Measurements from ENCODE around the gene GADD45G. TPM values are rescaled to one million over a fixed set of nuclear protein-coding genes. Genes with fewer than 3 reads are reported as not detected.

GADD45G gene
- polyA plus RNA-seq, 3 donors from 2014 or later: 1.6 to 2.3 TPM; not detected in 1

DNA sequence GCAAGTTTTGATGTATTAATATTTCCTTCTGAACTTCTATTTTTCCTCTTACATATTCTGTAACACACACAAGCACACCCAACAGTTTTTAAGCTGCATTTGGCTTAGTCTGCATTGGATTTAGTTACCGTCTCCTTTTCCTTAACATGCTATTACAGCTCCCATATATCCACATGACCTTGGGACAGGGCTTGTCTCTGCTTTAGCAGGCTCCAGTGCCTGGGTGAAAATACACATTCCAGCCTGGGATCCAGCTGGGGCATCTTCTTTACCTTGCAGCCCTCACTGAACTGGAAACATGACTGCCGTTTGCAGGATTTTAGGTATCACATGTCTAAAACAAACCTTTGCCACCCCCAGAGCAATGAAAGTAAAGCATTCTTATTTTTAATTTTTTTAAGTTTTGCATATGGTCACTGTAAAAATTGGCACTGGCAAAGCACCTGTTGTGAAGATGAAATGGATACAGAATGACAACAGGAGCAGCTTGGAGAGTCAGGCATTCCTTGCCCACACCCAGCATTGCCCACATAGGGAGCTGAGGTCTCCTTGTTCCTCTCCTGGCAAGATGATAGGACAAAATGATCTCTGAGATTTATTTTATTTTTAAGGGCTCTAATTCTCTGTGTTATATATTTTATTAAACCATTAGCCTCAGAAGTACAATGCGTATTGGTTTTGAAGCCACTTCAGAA lies 4.0 kb downstream of the GADD45G start:
- H3K36me3 Mint-ChIP-seq: no peaks in the 10 kb centered on the region
- peaks cover 19 to 28% of the 10 kb centered on the region in 2 donors for H3K4me1 Mint-ChIP-seq
- no peak overlapping the region for H3K4me3 Mint-ChIP-seq
- no peak overlapping the region for H3K27ac Mint-ChIP-seq
- peaks cover 10 to 21% (median 18%) of the 10 kb centered on the region in 3 donors for H3K27me3 Mint-ChIP-seq (ENCODE audit: low read depth in 3 of 3)
- no peak for DNase-seq
- no peaks in the 10 kb centered on the region for H3K9me3 Mint-ChIP-seq

- DNase-seq: no peak
- Mint-ChIP-seq H3K27ac (no peak overlapping the region), H3K4me1 (peaks cover 14 to 27% of the 10 kb centered on the region in 2 donors), H3K36me3 (no peaks in the 10 kb centered on the region), H3K4me3 (no peak overlapping the region), H3K27me3 (ENCODE audit: low read depth in 3 of 3) (peaks cover 10 to 19% (median 18%) of the 10 kb centered on the region in 3 donors), H3K9me3 (no peaks in the 10 kb centered on the region)
These were observed 4.7 kb downstream of the GADD45G start for GRCh38 chr9:89609426-89610006.

- Mint-ChIP-seq H3K27ac (no peak overlapping the region), H3K4me1 (peaks cover 7 to 22% of the 10 kb centered on the region in 2 donors), H3K4me3 (no peak overlapping the region), H3K36me3 (no peaks in the 10 kb centered on the region), H3K9me3 (no peaks in the 10 kb centered on the region), H3K27me3 (ENCODE audit: low read depth in 3 of 3) (peaks cover 6 to 15% (median 10%) of the 10 kb centered on the region in 3 donors)
- DNase-seq: no peak
These were observed 5.6 kb downstream of the GADD45G start for GRCh38 chr9:89610391-89610925.

- no peak overlapping the region for H3K27ac Mint-ChIP-seq
- DNase-seq: no peak
- no peak overlapping the region for H3K4me3 Mint-ChIP-seq
- peaks cover 4 to 16% (median 8%) of the 10 kb centered on the region in 3 donors for H3K27me3 Mint-ChIP-seq (ENCODE audit: low read depth in 3 of 3)
- H3K9me3 Mint-ChIP-seq: no peaks in the 10 kb centered on the region
- H3K36me3 Mint-ChIP-seq: no peaks in the 10 kb centered on the region
- H3K4me1 Mint-ChIP-seq: peaks cover 2 to 13% of the 10 kb centered on the region in 2 donors
These were observed 6.6 kb downstream of the GADD45G start for GRCh38 chr9:89611425-89611824.

- no peaks in the 10 kb centered on the region for H3K36me3 Mint-ChIP-seq
- no peak overlapping the region for H3K4me3 Mint-ChIP-seq
- peaks cover 0 to 5% of the 10 kb centered on the region in 2 donors for H3K4me1 Mint-ChIP-seq
- no peaks in the 10 kb centered on the region for H3K9me3 Mint-ChIP-seq
- no peak for DNase-seq
- peaks cover 4 to 10% (median 6%) of the 10 kb centered on the region in 3 donors for H3K27me3 Mint-ChIP-seq (ENCODE audit: low read depth in 3 of 3)
- H3K27ac Mint-ChIP-seq: no peak overlapping the region
These were observed 7.9 kb downstream of the GADD45G start for GRCh38 chr9:89612566-89613278.

GRCh38 chr9:89613912-89614892 lies 9.4 kb downstream of the GADD45G start:
- Mint-ChIP-seq H3K27ac (no peak overlapping the region), H3K4me1 (peaks cover 0 to 5% of the 10 kb centered on the region in 2 donors), H3K36me3 (no peaks in the 10 kb centered on the region), H3K4me3 (no peak overlapping the region), H3K27me3 (ENCODE audit: low read depth in 3 of 3) (peaks cover 4 to 9% (median 5%) of the 10 kb centered on the region in 3 donors), H3K9me3 (no peaks in the 10 kb centered on the region)
- no peak for DNase-seq

- Mint-ChIP-seq H3K36me3 (no peaks in the 10 kb centered on the region), H3K9me3 (no peaks in the 10 kb centered on the region), H3K4me3 (no peak overlapping the region), H3K4me1 (peaks cover 0 to 5% of the 10 kb centered on the region in 2 donors), H3K27ac (no peak overlapping the region), H3K27me3 (ENCODE audit: low read depth in 3 of 3) (peaks cover 4 to 6% (median 5%) of the 10 kb centered on the region in 3 donors)
- no peak for DNase-seq
These were observed 10.8 kb downstream of the GADD45G start for GRCh38 chr9:89615661-89616060.

- Mint-ChIP-seq H3K27ac (no peak overlapping the region), H3K36me3 (no peaks in the 10 kb centered on the region), H3K4me3 (no peak overlapping the region), H3K27me3 (ENCODE audit: low read depth in 3 of 3) (peaks cover 4 to 6% (median 5%) of the 10 kb centered on the region in 3 donors), H3K9me3 (no peaks in the 10 kb centered on the region), H3K4me1 (peaks cover 0 to 5% of the 10 kb centered on the region in 2 donors)
- DNase-seq: no peak
These were observed 11.6 kb downstream of the GADD45G start for GRCh38 chr9:89616411-89616810.

DNA sequence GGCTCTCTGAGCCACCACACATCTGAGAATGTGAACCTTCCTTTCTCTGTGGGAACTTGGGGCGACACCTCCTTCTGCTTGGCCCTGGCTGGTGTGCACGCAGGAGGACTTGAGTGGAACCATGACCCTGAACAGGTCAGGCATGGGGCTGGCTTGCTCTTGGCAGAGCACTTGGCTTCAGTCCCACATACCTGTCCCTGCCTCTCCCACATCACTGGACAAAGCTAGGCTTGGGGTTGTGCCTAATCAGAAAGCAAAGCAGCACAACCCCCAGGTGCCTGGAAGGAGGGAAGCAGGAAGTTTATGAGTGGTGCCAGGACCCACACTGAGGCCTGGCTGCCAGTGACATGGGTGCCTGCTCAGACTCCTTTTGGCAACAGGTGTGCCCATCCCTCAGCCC lies 13.2 kb downstream of the GADD45G start:
- Mint-ChIP-seq H3K36me3 (no peaks in the 10 kb centered on the region), H3K4me3 (no peak overlapping the region), H3K9me3 (peaks cover 0 to 3% (median 0%) of the 10 kb centered on the region in 6 donors), H3K4me1 (peaks cover 0 to 5% of the 10 kb centered on the region in 2 donors), H3K27ac (no peak overlapping the region), H3K27me3 (ENCODE audit: low read depth in 3 of 3) (peaks cover 0 to 6% (median 6%) of the 10 kb centered on the region in 3 donors)
- DNase-seq: no peak

GRCh38 chr9:89619019-89619418 lies 14.2 kb downstream of the GADD45G start:
- Mint-ChIP-seq H3K27me3 (ENCODE audit: low read depth in 3 of 3) (peaks cover 0 to 6% (median 6%) of the 10 kb centered on the region in 3 donors), H3K9me3 (peaks cover 0 to 3% (median 0%) of the 10 kb centered on the region in 6 donors), H3K4me1 (peaks cover 0 to 3% of the 10 kb centered on the region in 2 donors), H3K36me3 (no peaks in the 10 kb centered on the region), H3K27ac (no peak overlapping the region), H3K4me3 (no peak overlapping the region)
- no peak for DNase-seq

- H3K4me3 Mint-ChIP-seq: no peak overlapping the region
- no peaks in the 10 kb centered on the region for H3K4me1 Mint-ChIP-seq
- no peak for DNase-seq
- peaks cover 0 to 6% (median 6%) of the 10 kb centered on the region in 3 donors for H3K27me3 Mint-ChIP-seq (ENCODE audit: low read depth in 3 of 3)
- no peaks in the 10 kb centered on the region for H3K36me3 Mint-ChIP-seq
- H3K9me3 Mint-ChIP-seq: peaks cover 0 to 3% (median 0%) of the 10 kb centered on the region in 6 donors
- H3K27ac Mint-ChIP-seq: no peak overlapping the region
These were observed 14.8 kb downstream of the GADD45G start for GRCh38 chr9:89619424-89620138.

- Mint-ChIP-seq H3K4me1 (no peaks in the 10 kb centered on the region), H3K27me3 (ENCODE audit: low read depth in 3 of 3) (peaks cover 0 to 8% (median 4%) of the 10 kb centered on the region in 3 donors), H3K36me3 (no peaks in the 10 kb centered on the region), H3K9me3 (peaks cover 0 to 3% (median 0%) of the 10 kb centered on the region in 6 donors), H3K27ac (no peak overlapping the region), H3K4me3 (no peak overlapping the region)
- no peak for DNase-seq
These were observed 16.2 kb downstream of the GADD45G start for GRCh38 chr9:89621031-89621430.

Data from immature natural killer cell (primary cell).